Ovary (tissue), 9 donors: ENCODE measurements around the gene RPS6KB2. TPM values are rescaled to one million over a fixed set of nuclear protein-coding genes. Genes with fewer than 3 reads are reported as not detected.

ENCODE experiments used
- DNase-seq, 5 donors: peaks; one replicate each; pipeline ENCODE4 v3.0.0-alpha.2; 2019 to 2020
- H3K27ac ChIP-seq, 2 donors: fragments of 200-600 bp; one replicate each; pipeline versions ENCODE4 v1.5.1 to v1.8.0; 2019 to 2022
- H3K27me3 ChIP-seq: fragments of 200-600 bp; one replicate; pipeline ENCODE4 v1.8.0; 2022
- H3K36me3 ChIP-seq: fragments of 200-600 bp; sonication (generic); one replicate; pipeline ENCODE4 v1.5.1; 2019
- H3K4me1 ChIP-seq: one replicate; pipeline ENCODE4 v1.8.1; 2013; ENCODE audit warnings: mild to moderate bottlenecking, moderate library complexity; ENCODE audit not compliant: insufficient read depth
- H3K4me3 ChIP-seq: fragments of 200-600 bp; sonication (generic); one replicate; pipeline ENCODE4 v1.5.1; 2017
- H3K9me3 ChIP-seq, 2 donors: fragments of 200-600 bp in 1 of 2; sonication (generic) in 1 of 2; one replicate each; pipeline versions ENCODE4 v1.5.1 to v1.8.1; 2013 to 2019; ENCODE audit warnings: mild to moderate bottlenecking in 1 of 2, moderate library complexity in 1 of 2
- CTCF ChIP-seq, 3 donors: fragments of 450-650 bp in 2 of 3; fragments of 200-600 bp in 1 of 3; IDR thresholded peaks; one replicate each; pipeline versions ENCODE4 v1.5.1 to v1.8.0; 2016 to 2022; ENCODE audit warnings: antibody characterized with exemption in 3 of 3, mild to moderate bottlenecking in 1 of 3
- EP300 ChIP-seq: sonication (generic); formaldehyde crosslinking; IDR thresholded peaks from one replicate; pipeline ENCODE4 v1.6.1; 2017; ENCODE audit warnings: antibody characterized with exemption
- POLR2A ChIP-seq: fragments of 450-650 bp; IDR thresholded peaks from one replicate; pipeline ENCODE4 v1.6.1; 2017; ENCODE audit warnings: antibody characterized with exemption, mild to moderate bottlenecking, moderate library complexity
- WGBS, 3 donors: extraction: QIAGEN DNeasy Blood & Tissue Kit in 1 of 3; methylation state at CpG; one replicate each; pipeline versions ENCODE4 v1.1.5 to v1.1.7; 2013 to 2017; 5-methylcytosine and 5-hydroxymethylcytosine counted together
- intact Hi-C, 4 donors: fragments of 100-400 bp; cut with DNase I; formaldehyde crosslinking; loops; one replicate each; pipeline versions ENCODE4 v1.11.0 to v1.15.1; 2022 to 2023
- polyA plus RNA-seq, 2 donors: library from polyadenylated mRNA; stranded (reverse); fragments of 200-250 nt in 1 of 2; fragments of 350-450 nt in 1 of 2; fragmentation: Illumina TruSeq in 1 of 2; extraction: RNeasy Lipid Tissue Mini Kit (QIAGEN cat#74804) in 1 of 2; gene quantifications; one replicate each; pipeline ENCODE4 v1.2.3, GENCODE V29; 2013 to 2014
- total RNA-seq, 7 donors: library from RNA; depleted of rRNA in 2 of 7; stranded (reverse); fragments of >200 nt in 2 of 7; fragmentation: NEBNext Ultra II Directional in 3 of 7; extraction: Animal tissue kit (Norgen Biotek cat#: 25700) in 3 of 7; gene quantifications; one replicate each; pipeline versions ENCODE4 v1.1.0 to v1.2.4, GENCODE V29; 2016 to 2023
- donor health status: DM: no; HTN: no; CAD: no; lungs with moderate emphysema.
- donor health status: DM: no; HTN: no; CAD: no.
- donor health status: Bipolar disorder and iron deficiency.
- donor health status: DM: yes; HTN: yes; CAD: no.
- donor health status: DM: no; HTN: no; CAD: no.
- donor health status: DM: yes; HTN: yes; CAD: no.

Gene RPS6KB2
- total and polyA plus RNA-seq, 9 donors, result 10.4 to 38.6 (median 33.1) TPM

- WGBS, 3 donors, result 26 to 40% (median 37%) methylated on average over 19 of the region's 19 CpGs
- H3K4me1 ChIP-seq, result peaks cover 9% of the 10 kb centered on the region
These were observed 54.1 kb downstream of the RPS6KB2 start for GRCh38 chr11:67482275-67482826.

GRCh38 chr11:67482827-67483798 is 54.8 kb downstream of the RPS6KB2 start, which contains the start of gene AIP:
TSS of gene AIP (plus strand) at chr11:67483026. CDS start at chr11:67483159, 133 bp downstream.
- TF ChIP-seq CTCF (IDR thresholded peaks at IDR 0.05), result peak; percentile 10 to 72 (median 47)
- TF ChIP-seq POLR2A, result peak; percentile 60
- TF ChIP-seq EP300, result no peak
- WGBS, 3 donors, result 7 to 8% (median 8%) methylated on average over 60 of the region's 60 CpGs
- Histone ChIP-seq H3K4me1 (peaks cover 9% of the 10 kb centered on the region), H3K9me3 (no peaks in the 10 kb centered on the region), H3K27me3 (no peaks in the 10 kb centered on the region), H3K27ac (peak within 1 kb of the TSS; percentile 65 to 82), H3K4me3 (peak within 1 kb of the TSS; percentile 42), H3K36me3 (no peaks in the 10 kb centered on the region)
- intact Hi-C loops, result no loop called here
- DNase-seq, result peak; percentile 96 to 98 (median 97)

More at GRCh38 chr11:67482275-67482826, 54.1 kb downstream of the RPS6KB2 start:
- Histone ChIP-seq H3K27ac (peak overlapping the region in 1 of 2 donors; percentile 82), H3K4me3 (peak overlapping the region; percentile 42), H3K27me3 (no peaks in the 10 kb centered on the region), H3K9me3 (no peaks in the 10 kb centered on the region), H3K36me3 (no peaks in the 10 kb centered on the region)
- peak in 2 of 5 donors; percentile 21 to 50 for DNase-seq
- intact Hi-C loops, result no loop called here
- TF ChIP-seq EP300 (no peak), POLR2A (no peak), CTCF (IDR thresholded peaks at IDR 0.05) (no peak)

- H3K27me3 ChIP-seq, result no peaks in the 10 kb centered on the region
- H3K4me1 ChIP-seq, result peaks cover 9% of the 10 kb centered on the region
- no peak overlapping the region for H3K4me3 ChIP-seq
- H3K9me3 ChIP-seq, result no peaks in the 10 kb centered on the region
- H3K36me3 ChIP-seq, result no peaks in the 10 kb centered on the region
- H3K27ac ChIP-seq, result no peak overlapping the region
- 81 to 90% (median 84%) methylated on average over 16 of the region's 16 CpGs for WGBS, 3 donors
- peak in 3 of 5 donors; percentile 28 to 44 (median 40) for DNase-seq
- intact Hi-C loops, result no loop called here
- TF ChIP-seq EP300 (no peak), POLR2A (no peak), CTCF (IDR thresholded peaks at IDR 0.05) (no peak)
These were observed 55.8 kb downstream of the RPS6KB2 start for GRCh38 chr11:67483831-67484665.

GRCh38 chr11:67484847-67485311 is 56.6 kb downstream of the RPS6KB2 start:
- no peak for TF ChIP-seq CTCF (IDR thresholded peaks at IDR 0.05)
- no peak for TF ChIP-seq POLR2A
- no peak for TF ChIP-seq EP300
- H3K9me3 ChIP-seq, result no peaks in the 10 kb centered on the region
- H3K4me1 ChIP-seq, result peaks cover 9% of the 10 kb centered on the region
- no peak overlapping the region for H3K4me3 ChIP-seq
- intact Hi-C loops, result no loop called here
- H3K36me3 ChIP-seq, result no peaks in the 10 kb centered on the region
- DNase-seq, result peak in 2 of 5 donors; percentile 20 to 29
- H3K27ac ChIP-seq, result no peak overlapping the region
- no peaks in the 10 kb centered on the region for H3K27me3 ChIP-seq
- WGBS, 3 donors, result 77 to 87% (median 79%) methylated on average over 11 of the region's 11 CpGs
